Endothelial cell (in vitro differentiated cells): ENCODE results near the gene ZDHHC1. TPM values are rescaled to one million over a fixed set of nuclear protein-coding genes. Genes with fewer than 3 reads are reported as not detected.

ENCODE experiments used
- DNase-seq: peaks from one replicate; pipeline ENCODE4 v3.0.0; 2021; ENCODE audit warnings: low spot score
- H3K27ac Mint-ChIP-seq: one replicate; pipeline ENCODE4 v1.8.0; 2021; ENCODE audit warnings: mixed read lengths, inconsistent platforms; ENCODE audit not compliant: unreplicated experiment
- H3K27me3 Mint-ChIP-seq: one replicate; pipeline ENCODE4 v1.8.0; 2021; ENCODE audit warnings: mild to moderate bottlenecking, moderate library complexity, mixed read lengths, inconsistent platforms; ENCODE audit not compliant: unreplicated experiment
- H3K36me3 Mint-ChIP-seq: one replicate; pipeline ENCODE4 v1.8.0; 2021; ENCODE audit warnings: mild to moderate bottlenecking, low read depth, mixed read lengths, inconsistent platforms; ENCODE audit not compliant: unreplicated experiment
- H3K4me1 Mint-ChIP-seq: one replicate; pipeline ENCODE4 v1.8.0; 2021; ENCODE audit warnings: mild to moderate bottlenecking, mixed read lengths, inconsistent platforms; ENCODE audit not compliant: unreplicated experiment
- H3K4me3 Mint-ChIP-seq: one replicate; pipeline ENCODE4 v1.8.0; 2021; ENCODE audit warnings: mild to moderate bottlenecking, mixed read lengths, inconsistent platforms; ENCODE audit not compliant: unreplicated experiment
- H3K9me3 Mint-ChIP-seq: one replicate; pipeline ENCODE4 v1.8.0; 2021; ENCODE audit warnings: mixed read lengths, inconsistent platforms; ENCODE audit not compliant: unreplicated experiment
- total RNA-seq: library from RNA; stranded (reverse); fragmentation: NEBNext Ultra II Directional; extraction: Animal tissue kit (Norgen Biotek cat#: 25700); gene quantifications from one replicate; pipeline ENCODE4 v1.2.1, GENCODE V29; 2021; ENCODE audit not compliant: unreplicated experiment
- TF ChIP-seq, protein P1 (sequence below): fragments of 200-600 bp; sonication (generic); IDR thresholded peaks from one replicate; pipeline ENCODE4 v1.5.0; 2021; ENCODE audit warnings: antibody characterized with exemption; ENCODE audit not compliant: unreplicated experiment

Gene ZDHHC1
- total RNA-seq, 1 donor from 2014 or later, result 7.2 TPM

DNA sequence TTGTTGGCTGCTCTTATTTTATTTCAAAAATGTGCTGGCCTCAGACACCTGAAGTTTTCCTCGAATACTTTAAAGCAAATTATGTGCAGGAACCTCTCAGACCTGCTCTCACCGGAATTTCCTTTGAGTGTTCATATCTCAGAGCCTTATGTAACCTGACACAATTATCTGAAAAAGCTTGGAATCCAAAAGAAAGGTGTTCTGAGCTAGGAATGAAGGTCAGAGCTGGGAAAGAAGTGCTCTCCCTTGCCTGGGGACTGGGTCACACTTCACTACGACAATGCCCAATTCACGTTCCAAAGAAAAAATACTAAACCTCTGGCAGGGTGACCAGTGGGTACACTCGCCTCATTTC is 8.0 kb upstream of the ZDHHC1 start:
- DNase-seq, result no peak
- no peak overlapping the region for H3K27ac Mint-ChIP-seq
- H3K36me3 Mint-ChIP-seq, result no peaks in the 10 kb centered on the region
- H3K27me3 Mint-ChIP-seq, result peaks cover 13% of the 10 kb centered on the region
- TF ChIP-seq, protein P1, sequence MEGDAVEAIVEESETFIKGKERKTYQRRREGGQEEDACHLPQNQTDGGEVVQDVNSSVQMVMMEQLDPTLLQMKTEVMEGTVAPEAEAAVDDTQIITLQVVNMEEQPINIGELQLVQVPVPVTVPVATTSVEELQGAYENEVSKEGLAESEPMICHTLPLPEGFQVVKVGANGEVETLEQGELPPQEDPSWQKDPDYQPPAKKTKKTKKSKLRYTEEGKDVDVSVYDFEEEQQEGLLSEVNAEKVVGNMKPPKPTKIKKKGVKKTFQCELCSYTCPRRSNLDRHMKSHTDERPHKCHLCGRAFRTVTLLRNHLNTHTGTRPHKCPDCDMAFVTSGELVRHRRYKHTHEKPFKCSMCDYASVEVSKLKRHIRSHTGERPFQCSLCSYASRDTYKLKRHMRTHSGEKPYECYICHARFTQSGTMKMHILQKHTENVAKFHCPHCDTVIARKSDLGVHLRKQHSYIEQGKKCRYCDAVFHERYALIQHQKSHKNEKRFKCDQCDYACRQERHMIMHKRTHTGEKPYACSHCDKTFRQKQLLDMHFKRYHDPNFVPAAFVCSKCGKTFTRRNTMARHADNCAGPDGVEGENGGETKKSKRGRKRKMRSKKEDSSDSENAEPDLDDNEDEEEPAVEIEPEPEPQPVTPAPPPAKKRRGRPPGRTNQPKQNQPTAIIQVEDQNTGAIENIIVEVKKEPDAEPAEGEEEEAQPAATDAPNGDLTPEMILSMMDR, result no peak
- H3K4me1 Mint-ChIP-seq, result peaks cover 9% of the 10 kb centered on the region
- no peaks in the 10 kb centered on the region for H3K9me3 Mint-ChIP-seq
- no peak overlapping the region for H3K4me3 Mint-ChIP-seq

DNA sequence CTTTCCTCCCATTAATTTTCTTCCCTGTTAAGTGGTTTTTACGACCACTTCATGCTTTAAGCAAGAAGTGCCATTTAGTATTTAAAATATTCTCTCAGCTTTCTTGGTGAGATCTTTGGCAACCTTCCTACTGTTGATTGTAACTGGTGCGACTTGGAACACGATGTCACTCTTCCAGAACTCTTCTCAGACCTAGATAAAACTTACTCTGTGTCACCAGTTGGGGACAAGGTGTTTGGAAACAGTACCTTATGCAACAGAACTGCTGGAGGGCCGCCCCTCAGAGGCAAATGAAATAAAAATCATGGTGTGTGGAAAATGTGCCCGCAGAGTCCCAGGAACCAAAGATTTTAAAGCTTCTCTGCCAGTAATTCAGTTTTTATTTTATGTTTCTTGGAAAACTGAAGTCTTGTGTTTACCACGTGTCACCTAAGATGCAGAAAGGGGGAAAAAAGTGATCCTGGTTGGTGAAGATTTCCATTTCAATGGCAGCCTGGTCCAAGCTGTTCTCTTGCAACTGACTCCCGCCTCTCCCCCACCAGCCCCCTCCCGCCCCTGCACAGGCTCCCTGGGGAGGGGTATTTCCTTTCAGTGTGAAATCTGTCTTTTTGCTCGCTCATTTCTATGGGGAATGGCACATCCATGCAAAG is 7.5 kb upstream of the ZDHHC1 start:
- Mint-ChIP-seq H3K36me3 (no peaks in the 10 kb centered on the region), H3K9me3 (no peaks in the 10 kb centered on the region), H3K27ac (no peak overlapping the region), H3K4me1 (peaks cover 5% of the 10 kb centered on the region), H3K27me3 (peaks cover 12% of the 10 kb centered on the region), H3K4me3 (no peak overlapping the region)
- DNase-seq, result no peak
- TF ChIP-seq, protein P1, result no peak

DNA sequence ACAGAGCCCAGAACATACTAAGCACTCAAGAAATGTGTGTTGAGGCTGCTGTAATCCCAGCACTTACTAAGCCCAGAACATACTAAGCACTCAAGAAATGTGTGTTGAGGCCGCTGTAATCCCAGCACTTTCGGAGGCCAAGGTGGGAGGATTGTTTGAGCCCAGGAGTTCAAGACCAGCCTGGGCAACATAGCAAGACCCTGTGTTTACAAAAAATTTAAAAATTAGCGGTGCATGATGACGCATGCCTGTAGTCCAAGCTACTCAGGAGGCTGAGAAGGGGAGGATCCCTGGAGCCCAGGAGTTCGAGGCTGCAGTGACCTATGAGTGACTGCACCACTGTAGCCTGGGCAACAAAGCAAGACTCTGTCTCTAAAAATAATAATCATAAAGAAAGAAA is 6.7 kb upstream of the ZDHHC1 start:
- Mint-ChIP-seq H3K4me1 (peaks cover 5% of the 10 kb centered on the region), H3K27ac (no peak overlapping the region), H3K36me3 (no peaks in the 10 kb centered on the region), H3K27me3 (peaks cover 10% of the 10 kb centered on the region), H3K4me3 (no peak overlapping the region), H3K9me3 (no peaks in the 10 kb centered on the region)
- TF ChIP-seq, protein P1, result no peak
- DNase-seq, result no peak

DNA sequence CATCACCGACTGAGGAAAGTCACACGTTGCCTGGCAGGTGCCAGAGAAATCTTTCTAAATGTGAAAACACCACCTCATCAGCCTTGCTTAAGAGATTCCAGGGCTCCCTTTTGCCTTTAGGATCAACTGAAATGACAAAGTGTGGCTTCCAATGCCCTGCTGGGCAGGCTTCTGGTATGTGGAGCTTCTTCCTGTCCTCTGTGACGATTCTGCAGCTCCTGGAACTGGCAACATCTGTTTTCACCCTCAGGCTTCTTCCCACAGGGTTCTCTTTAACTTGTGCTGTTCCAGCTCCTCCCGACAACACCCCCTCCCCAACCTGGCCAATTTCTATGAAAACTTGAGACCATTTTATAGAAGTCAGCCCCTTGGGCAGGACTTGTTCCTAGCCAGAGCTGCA is 4.8 kb upstream of the ZDHHC1 start:
- Mint-ChIP-seq H3K36me3 (peaks cover 3% of the 10 kb centered on the region), H3K4me1 (peaks cover 8% of the 10 kb centered on the region), H3K27ac (no peak overlapping the region), H3K4me3 (no peak overlapping the region), H3K27me3 (peaks cover 3% of the 10 kb centered on the region), H3K9me3 (no peaks in the 10 kb centered on the region)
- TF ChIP-seq, protein P1, result no peak
- no peak for DNase-seq

DNA sequence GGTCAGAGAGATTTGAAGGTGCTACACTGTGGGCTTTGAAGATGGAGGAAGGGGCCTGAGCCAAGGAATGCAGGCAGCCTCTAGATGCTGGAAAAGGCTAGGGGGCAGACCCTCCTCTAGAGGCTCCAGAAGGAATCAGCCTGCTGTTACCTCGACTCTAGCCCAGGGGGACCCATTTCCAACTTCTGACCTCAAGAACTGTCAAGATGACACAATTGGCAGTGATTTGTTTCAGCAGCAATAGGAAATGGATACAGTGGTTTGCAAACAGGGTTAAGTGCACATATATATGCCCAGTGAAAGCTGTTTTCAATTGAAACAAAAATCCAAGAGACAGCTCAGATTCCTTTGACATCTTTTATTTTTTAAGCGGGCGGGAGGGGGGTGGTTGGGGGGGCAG is 3.7 kb upstream of the ZDHHC1 start:
- Mint-ChIP-seq H3K4me1 (peaks cover 11% of the 10 kb centered on the region), H3K27me3 (peaks cover 1% of the 10 kb centered on the region), H3K36me3 (peaks cover 3% of the 10 kb centered on the region), H3K4me3 (no peak overlapping the region), H3K27ac (no peak overlapping the region), H3K9me3 (no peaks in the 10 kb centered on the region)
- DNase-seq, result no peak
- TF ChIP-seq, protein P1, result no peak
